Measurements from ENCODE around the gene TOX3. TPM values are rescaled to one million over a fixed set of nuclear protein-coding genes. Genes with fewer than 3 reads are reported as not detected.
A peak's percentile ranks its signal among the peaks of the same experiment; 100 is the strongest.

The TOX3 gene
- total RNA-seq, 1 experiment from 2014 or later, result 29.4 TPM

GRCh38 chr16:52469091-52469490 lies 77.9 kb downstream of the TOX3 start:
- Mint-ChIP-seq H3K4me3 (ENCODE audit: low read depth, unreplicated experiment) (no peak overlapping the region), H3K4me1 (ENCODE audit: low read depth, unreplicated experiment) (peaks cover 29% of the 10 kb centered on the region), H3K27ac (ENCODE audit: unreplicated experiment) (peak overlapping the region; percentile 67), H3K9me3 (ENCODE audit: low read depth, unreplicated experiment) (no peaks in the 10 kb centered on the region), H3K36me3 (ENCODE audit: insufficient read depth, unreplicated experiment) (peaks cover 8% of the 10 kb centered on the region), H3K27me3 (ENCODE audit: unreplicated experiment) (no peaks in the 10 kb centered on the region)
- no peak for TF ChIP-seq CTCF (IDR thresholded peaks at IDR 0.05; ENCODE audit: unreplicated experiment)
- no TSS peak for BruUV-seq (replicated peaks)
- no peak for DNase-seq
- CTCF ChIA-PET, result interaction anchor here (0.8 to 1.6 kb wide), 3 partner anchors 17 to 278 kb away, joined by 3 to 4 read pairs (median 3); no protein-coding TSS in a partner anchor
- intact Hi-C loops (cut with micrococcal nuclease; ENCODE audit: unreplicated experiment), result loop anchor here (2.0 kb wide), 1 partner anchor 64 kb away; no protein-coding TSS in a partner anchor

- peaks cover 29% of the 10 kb centered on the region for H3K4me1 Mint-ChIP-seq (ENCODE audit: low read depth, unreplicated experiment)
- no peak for DNase-seq
- no peak overlapping the region for H3K4me3 Mint-ChIP-seq (ENCODE audit: low read depth, unreplicated experiment)
- H3K27me3 Mint-ChIP-seq (ENCODE audit: unreplicated experiment), result no peaks in the 10 kb centered on the region
- intact Hi-C loops (cut with micrococcal nuclease; ENCODE audit: unreplicated experiment), result loop anchor here (2.0 kb wide), 1 partner anchor 63 kb away; no protein-coding TSS in a partner anchor
- CTCF ChIA-PET, result no interaction called here
- BruUV-seq (replicated peaks), result no TSS peak
- peak overlapping the region; percentile 74 for H3K27ac Mint-ChIP-seq (ENCODE audit: unreplicated experiment)
- no peak for TF ChIP-seq CTCF (IDR thresholded peaks at IDR 0.05; ENCODE audit: unreplicated experiment)
- no peaks in the 10 kb centered on the region for H3K9me3 Mint-ChIP-seq (ENCODE audit: low read depth, unreplicated experiment)
- H3K36me3 Mint-ChIP-seq (ENCODE audit: insufficient read depth, unreplicated experiment), result peaks cover 8% of the 10 kb centered on the region
Observed at GRCh38 chr16:52467753-52468152, 79.2 kb downstream of the TOX3 start.

- Mint-ChIP-seq H3K27me3 (ENCODE audit: unreplicated experiment) (no peaks in the 10 kb centered on the region), H3K4me1 (ENCODE audit: low read depth, unreplicated experiment) (peaks cover 29% of the 10 kb centered on the region), H3K36me3 (ENCODE audit: insufficient read depth, unreplicated experiment) (peaks cover 8% of the 10 kb centered on the region), H3K4me3 (ENCODE audit: low read depth, unreplicated experiment) (no peak overlapping the region), H3K9me3 (ENCODE audit: low read depth, unreplicated experiment) (no peaks in the 10 kb centered on the region), H3K27ac (ENCODE audit: unreplicated experiment) (peak overlapping the region; percentile 74)
- no peak for DNase-seq
- intact Hi-C loops (cut with micrococcal nuclease; ENCODE audit: unreplicated experiment), result no loop called here
- CTCF ChIA-PET, result interaction anchor here (0.7 to 0.8 kb wide), 2 partner anchors 10 to 276 kb away, joined by 3 read pairs; no protein-coding TSS in a partner anchor
- TF ChIP-seq CTCF (IDR thresholded peaks at IDR 0.05; ENCODE audit: unreplicated experiment), result no peak
- BruUV-seq (replicated peaks), result no TSS peak
Observed at GRCh38 chr16:52466994-52467393, 79.9 kb downstream of the TOX3 start.

GRCh38 chr16:52465711-52466267 lies 81.2 kb downstream of the TOX3 start:
- no peak overlapping the region for H3K4me3 Mint-ChIP-seq (ENCODE audit: low read depth, unreplicated experiment)
- CTCF ChIA-PET, result interaction anchor here (0.5 kb wide), 1 partner anchor 792 kb away, joined by 3 read pairs; no protein-coding TSS in a partner anchor
- no peak overlapping the region for H3K27ac Mint-ChIP-seq (ENCODE audit: unreplicated experiment)
- H3K4me1 Mint-ChIP-seq (ENCODE audit: low read depth, unreplicated experiment), result peaks cover 34% of the 10 kb centered on the region
- no peak for TF ChIP-seq CTCF (IDR thresholded peaks at IDR 0.05; ENCODE audit: unreplicated experiment)
- DNase-seq, result no peak
- no TSS peak for BruUV-seq (replicated peaks)
- peaks cover 8% of the 10 kb centered on the region for H3K36me3 Mint-ChIP-seq (ENCODE audit: insufficient read depth, unreplicated experiment)
- intact Hi-C loops (cut with micrococcal nuclease; ENCODE audit: unreplicated experiment), result no loop called here
- no peaks in the 10 kb centered on the region for H3K9me3 Mint-ChIP-seq (ENCODE audit: low read depth, unreplicated experiment)
- no peaks in the 10 kb centered on the region for H3K27me3 Mint-ChIP-seq (ENCODE audit: unreplicated experiment)
